Measurements from ENCODE around the gene EP400.
"Not testable (repeated sequence)": the region's sequence is repeated elsewhere in the genome, so short reads cannot be mapped to it uniquely, and the experiment has no call there.

The EP400 gene

DNA sequence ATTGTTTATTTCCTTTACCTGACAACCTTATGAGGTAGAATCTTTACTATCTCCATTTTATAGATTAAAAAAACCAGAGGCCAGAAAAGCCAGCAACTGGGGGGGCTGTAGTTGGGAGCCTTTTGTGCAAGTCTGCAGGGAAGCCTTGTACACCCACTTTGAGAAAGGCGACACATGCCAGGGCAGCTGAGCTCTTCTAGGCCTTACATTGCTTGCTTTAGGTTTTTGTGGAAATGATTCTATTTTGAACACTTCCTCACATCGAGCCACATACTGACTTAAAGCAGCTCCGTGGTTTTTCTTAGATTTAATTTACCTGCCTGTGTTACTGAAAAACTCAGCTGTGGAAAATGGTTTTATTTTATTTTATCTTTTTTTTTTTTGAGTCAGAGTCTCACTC lies 34.6 kb downstream of the EP400 start:
- in situ Hi-C loops (cut with HindIII; ENCODE audit: low sequenced_read_pairs), result no loop called here

DNA sequence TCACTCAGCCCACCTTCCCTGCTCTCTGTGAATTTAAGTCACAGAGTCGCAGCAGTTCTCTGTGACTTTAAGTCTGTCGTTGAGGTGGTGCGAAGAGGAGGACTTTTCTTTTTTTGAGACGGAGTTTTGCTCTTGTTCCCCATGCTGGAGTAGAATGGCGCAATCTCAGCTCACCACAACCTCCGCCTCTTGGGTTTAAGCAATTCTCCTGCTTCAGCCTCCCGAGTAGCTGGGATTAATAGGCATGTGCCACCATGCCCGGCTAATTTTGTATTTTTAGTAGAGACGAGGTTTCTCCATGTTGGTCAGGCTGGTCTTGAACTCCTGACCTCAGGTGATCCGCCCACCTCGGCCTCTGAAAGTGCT lies 35.8 kb downstream of the EP400 start:
- in situ Hi-C loops (cut with HindIII; ENCODE audit: low sequenced_read_pairs), result not testable (repeated sequence)

GRCh38 chr12:131986361-131986760 lies 36.6 kb downstream of the EP400 start:
- in situ Hi-C loops (cut with HindIII; ENCODE audit: low sequenced_read_pairs), result no loop called here

- in situ Hi-C loops (cut with HindIII; ENCODE audit: low sequenced_read_pairs), result no loop called here
These were observed 37.2 kb downstream of the EP400 start for GRCh38 chr12:131986910-131987309.

DNA sequence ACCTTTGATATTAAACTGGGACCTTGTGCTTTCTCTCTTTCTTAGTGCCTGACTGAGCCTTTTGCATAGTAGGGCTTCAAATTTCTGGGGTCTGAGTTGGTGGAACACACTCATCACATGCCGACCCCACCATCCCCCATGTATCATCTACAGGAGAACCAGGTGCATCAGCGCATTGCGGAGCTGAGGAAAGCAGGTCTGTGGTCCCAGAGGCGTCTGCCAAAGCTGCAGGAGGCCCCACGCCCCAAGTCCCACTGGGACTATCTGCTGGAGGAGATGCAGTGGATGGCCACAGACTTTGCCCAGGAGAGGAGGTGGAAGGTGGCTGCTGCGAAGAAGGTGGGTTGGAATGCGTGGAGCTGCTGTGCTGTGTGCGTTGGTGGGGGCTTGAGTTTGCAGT lies 37.8 kb downstream of the EP400 start:
- in situ Hi-C loops (cut with HindIII; ENCODE audit: low sequenced_read_pairs), result no loop called here

DNA sequence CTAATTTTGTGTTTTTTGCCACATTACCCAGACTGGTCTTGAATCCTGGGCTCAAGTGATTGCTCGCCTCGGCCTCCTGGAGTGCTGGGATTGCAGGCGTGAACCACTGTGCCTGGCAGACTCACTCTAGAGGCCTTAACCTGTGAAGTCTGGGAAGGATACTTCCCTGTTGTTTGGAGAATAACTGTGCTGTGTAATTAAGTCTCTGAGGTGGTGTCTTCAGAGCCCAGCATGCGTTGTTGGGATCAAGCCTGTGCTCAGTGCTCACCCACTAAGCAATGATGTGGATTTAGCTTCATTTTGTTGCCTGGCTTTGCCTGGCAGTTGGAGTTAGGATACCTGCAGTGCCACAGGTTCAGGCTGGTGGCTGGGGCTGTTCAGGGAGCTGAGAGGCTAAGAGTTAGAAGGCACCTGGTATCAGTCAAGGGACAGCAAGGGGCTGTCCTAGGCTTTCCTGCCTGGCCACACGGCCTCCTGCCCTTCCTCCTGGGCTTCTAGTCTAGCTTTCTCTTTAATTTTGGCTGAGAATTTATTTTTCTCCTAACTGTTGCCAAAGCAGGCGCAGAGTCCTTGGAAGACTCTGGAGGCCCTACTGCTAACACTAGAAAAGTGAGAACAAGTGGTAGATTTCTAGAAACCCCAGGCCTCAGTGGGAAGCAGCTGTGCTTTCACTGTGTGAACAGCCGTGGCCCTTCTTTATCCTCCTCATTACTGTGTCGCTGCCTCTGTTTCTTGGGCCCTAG lies 38.5 kb downstream of the EP400 start:
- in situ Hi-C loops (cut with HindIII; ENCODE audit: low sequenced_read_pairs), result no loop called here

GRCh38 chr12:131989021-131989420 lies 39.3 kb downstream of the EP400 start:
- in situ Hi-C loops (cut with HindIII; ENCODE audit: low sequenced_read_pairs), result no loop called here

- in situ Hi-C loops (cut with HindIII; ENCODE audit: low sequenced_read_pairs), result no loop called here
These were observed 40.6 kb downstream of the EP400 start for GRCh38 chr12:131990066-131990979.

DNA sequence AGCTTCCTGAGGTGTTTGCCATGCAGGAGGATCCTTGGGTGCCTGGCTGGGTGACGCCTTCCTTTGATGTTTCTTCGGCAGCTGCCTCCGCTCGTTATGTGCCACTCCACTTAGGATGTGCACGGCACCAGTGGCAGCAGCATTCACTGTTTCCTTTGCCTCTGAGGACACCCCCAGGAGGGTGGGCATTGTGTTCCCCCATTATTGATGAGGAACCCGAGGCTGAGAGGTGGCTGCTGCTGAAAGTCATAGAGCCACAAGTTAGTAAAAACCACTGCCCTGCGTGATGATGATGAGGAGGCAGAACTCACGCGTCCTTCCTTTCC lies 41.2 kb downstream of the EP400 start:
- in situ Hi-C loops (cut with HindIII; ENCODE audit: low sequenced_read_pairs), result no loop called here

- in situ Hi-C loops (cut with HindIII; ENCODE audit: low sequenced_read_pairs), result no loop called here
These were observed 42.2 kb downstream of the EP400 start for GRCh38 chr12:131991816-131992430.

DNA sequence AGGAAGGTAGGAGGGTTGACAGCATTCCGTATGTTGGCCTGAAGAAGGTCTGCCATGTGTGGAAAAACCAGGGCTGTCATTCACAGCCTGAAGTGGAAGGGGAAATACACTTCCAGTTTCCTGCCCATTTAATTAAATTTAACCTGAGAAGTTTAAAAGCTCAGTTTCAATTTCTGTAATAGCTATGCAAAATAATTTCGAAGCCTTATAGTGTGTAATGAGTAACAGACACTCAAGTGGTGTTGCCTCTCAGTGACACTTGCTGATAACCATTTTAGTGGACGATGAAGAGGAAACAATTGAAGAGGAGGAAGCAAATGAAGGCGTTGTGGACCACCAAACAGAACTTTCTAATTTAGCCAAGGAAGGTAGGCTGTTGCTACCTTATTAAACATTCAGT lies 44.8 kb downstream of the EP400 start:
- in situ Hi-C loops (cut with HindIII; ENCODE audit: low sequenced_read_pairs), result no loop called here

DNA sequence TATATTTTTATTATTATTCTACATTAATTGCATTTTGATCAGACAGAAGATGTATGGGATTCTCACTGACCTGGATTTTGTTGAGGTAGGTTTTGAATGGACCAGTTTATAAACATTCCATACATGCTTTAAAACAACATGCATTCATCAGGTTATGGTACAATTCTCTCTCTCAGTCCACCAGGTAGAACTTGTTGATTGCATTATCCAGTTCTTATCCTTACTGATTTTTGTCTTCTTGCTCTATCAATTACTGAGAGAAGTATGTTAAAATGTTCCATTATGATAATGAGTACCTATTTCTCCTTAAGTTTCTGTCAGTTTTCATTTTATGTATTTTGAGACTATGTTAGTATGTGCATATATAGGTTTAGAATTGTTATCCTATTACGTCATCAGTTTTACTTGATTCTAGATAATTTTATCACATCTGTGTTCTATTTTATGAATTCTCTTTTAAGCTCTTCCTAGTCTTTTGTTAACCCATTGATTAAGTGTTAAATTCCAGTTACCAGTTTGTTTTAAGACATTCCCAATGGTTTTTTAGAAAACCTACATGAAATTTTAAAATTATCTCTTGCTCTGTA lies 50.6 kb downstream of the EP400 start:
- in situ Hi-C loops (cut with HindIII; ENCODE audit: low sequenced_read_pairs), result loop anchor here (25.0 kb wide), 2 partner anchors 138 to 388 kb away; no protein-coding TSS in a partner anchor

DNA sequence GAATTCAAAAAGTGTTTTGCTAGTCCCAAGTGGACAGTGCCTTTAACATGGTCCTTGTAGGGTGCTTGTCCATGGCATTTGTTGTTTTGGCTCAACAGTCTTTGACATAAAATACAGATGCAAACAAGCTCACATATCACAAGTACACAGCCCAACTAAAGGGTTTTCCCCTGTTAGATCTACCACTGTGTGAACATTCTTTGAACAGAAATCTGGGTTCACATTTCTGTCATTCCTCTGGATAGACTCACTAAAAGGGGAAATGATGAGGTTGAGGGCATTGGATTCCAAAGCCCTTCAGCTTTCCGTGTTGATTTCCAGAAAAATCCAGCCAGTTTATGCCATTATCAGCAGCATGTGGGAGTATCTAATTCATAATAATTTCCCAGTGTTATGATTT lies 54.1 kb downstream of the EP400 start:
- in situ Hi-C loops (cut with HindIII; ENCODE audit: low sequenced_read_pairs), result loop anchor here (25.0 kb wide), 2 partner anchors 142 to 392 kb away; no protein-coding TSS in a partner anchor

DNA sequence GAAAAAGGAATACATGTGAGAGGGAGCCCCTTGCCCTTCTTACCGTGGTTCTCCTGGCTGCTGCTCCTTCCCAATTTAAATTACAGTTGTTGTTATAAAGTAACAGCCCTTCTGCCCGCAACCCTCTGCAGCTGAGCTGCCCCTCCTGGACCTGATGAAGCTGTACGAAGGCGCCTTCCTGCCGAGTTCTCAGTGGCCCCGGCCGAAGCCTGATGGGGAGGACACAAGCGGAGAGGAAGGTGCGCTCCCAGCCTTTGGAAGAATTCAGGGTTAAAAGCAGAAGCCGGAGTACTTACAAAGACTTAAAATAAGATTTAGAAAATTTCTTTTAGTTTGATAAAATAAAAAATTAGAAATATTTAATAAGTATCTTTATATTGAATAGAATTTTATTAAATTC lies 55.2 kb downstream of the EP400 start:
- in situ Hi-C loops (cut with HindIII; ENCODE audit: low sequenced_read_pairs), result loop anchor here (25.0 kb wide), 2 partner anchors 143 to 393 kb away; no protein-coding TSS in a partner anchor

GRCh38 chr12:132006056-132006680 lies 56.4 kb downstream of the EP400 start:
- in situ Hi-C loops (cut with HindIII; ENCODE audit: low sequenced_read_pairs), result loop anchor here (25.0 kb wide), 2 partner anchors 144 to 394 kb away; no protein-coding TSS in a partner anchor

DNA sequence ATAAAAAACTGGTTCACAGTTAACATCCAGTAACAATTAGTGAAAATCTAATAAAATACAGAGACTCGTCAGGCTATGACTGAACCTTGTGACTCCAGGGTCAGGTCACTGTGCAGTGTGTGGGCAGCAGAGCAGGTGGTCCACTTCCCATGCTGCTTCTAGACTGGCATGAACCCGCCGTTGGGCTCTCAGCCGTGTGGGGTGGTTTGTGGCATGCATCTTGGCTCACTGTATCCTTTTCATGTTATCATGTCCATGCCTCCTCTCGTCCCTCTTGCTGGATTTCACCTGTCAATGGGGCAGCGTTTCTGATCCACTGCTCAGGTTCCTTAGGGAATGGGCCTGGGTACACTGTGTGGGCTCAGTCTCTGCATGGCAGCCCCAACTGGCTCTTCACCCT lies 57.3 kb downstream of the EP400 start:
- in situ Hi-C loops (cut with HindIII; ENCODE audit: low sequenced_read_pairs), result loop anchor here (25.0 kb wide), 2 partner anchors 145 to 395 kb away; no protein-coding TSS in a partner anchor

DNA sequence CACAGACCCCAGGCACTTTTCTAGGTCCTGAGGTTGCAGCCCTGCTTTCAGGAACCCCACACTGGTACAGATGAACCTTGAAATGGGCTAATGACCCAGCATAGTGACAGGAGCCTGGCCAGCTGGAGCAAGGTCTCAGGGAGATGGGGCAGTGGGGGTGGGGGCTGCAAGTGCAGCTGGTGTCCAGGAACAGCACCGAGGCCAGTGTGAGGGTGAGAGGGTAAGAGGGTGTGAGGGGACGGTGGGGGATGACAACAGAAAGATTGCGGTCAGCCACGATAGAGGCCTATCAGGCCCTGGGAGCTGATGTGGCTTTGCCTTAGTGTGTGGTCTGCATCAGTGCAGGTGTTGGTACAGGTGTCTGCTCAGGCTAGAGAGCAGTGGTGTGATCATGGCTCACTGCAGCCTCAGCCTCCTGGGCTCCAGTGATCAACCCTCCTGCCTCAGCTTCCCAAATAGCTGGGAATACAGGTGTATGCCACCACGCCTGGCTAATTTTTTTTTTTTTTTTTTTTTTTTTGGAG lies 59.7 kb downstream of the EP400 start:
- in situ Hi-C loops (cut with HindIII; ENCODE audit: low sequenced_read_pairs), result loop anchor here (25.0 kb wide), 2 partner anchors 147 to 397 kb away; no protein-coding TSS in a partner anchor

DNA sequence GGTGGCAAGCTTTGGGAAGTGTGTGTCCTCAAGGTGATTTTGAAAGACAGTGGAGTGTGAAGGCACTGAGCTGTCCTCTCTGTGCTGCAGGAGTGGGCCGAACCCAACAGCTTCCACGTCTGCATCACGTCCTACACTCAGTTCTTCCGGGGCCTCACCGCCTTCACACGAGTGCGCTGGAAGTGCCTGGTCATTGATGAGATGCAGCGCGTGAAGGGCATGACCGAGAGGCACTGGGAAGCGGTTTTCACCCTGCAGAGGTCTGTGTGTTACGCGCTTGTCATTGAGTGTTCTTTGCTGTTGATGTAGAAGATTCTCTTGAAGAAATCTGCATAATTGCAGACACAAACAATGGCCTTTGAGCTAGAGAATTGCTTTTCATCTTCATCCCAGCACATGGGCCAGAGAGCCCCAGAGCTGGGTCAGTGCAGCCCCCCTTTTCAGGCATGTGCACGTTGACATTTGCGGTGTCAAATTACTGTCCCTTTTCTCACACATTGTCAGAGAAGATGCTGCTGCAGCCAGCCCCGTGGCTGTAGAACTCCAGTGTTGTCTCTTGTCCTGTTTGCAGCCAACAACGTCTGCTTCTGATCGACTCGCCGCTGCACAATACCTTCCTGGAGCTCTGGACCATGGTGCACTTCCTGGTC lies 63.3 kb downstream of the EP400 start:
- in situ Hi-C loops (cut with HindIII; ENCODE audit: low sequenced_read_pairs), result loop anchor here (25.0 kb wide), 2 partner anchors 151 to 401 kb away; no protein-coding TSS in a partner anchor

DNA sequence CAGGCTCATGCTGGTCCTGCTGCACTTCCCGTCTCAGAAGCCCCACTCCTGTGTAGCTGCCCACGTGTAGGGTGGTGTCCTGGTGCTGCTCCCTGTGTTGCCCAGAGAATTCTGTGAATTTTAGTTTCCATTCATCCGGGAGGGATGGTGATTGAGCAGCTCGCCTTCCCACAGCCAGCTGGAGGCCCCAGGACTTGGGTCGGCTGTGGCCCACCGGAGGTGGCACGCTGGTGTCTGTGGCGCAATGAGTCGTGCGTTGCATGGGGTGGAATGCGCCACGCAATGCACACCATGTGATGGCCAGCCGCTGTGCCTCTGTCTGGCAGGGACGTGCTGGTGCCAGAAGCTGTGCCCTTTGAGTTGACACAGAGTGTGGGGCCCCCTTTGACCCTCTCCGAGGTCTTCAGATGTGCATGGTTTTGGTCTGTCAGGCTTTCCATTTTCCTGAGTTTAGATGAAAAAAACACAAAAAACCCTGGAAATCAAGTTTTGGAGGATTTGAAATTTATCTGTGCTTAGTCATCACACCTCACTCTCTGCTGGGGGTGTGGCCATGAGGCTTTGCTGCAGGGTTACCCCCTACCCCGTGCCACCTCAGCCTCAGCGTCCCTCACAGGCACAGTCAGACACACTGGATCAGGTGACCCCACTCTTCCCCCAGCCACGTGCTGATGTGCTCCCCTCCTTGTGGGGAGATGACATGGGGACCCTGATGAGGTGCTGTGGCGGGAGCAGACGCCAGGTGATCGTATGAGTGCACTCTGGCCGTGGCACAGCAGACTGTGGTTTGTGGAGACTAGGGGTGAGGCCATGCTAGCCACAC lies 64.6 kb downstream of the EP400 start:
- in situ Hi-C loops (cut with HindIII; ENCODE audit: low sequenced_read_pairs), result loop anchor here (25.0 kb wide), 2 partner anchors 152 to 402 kb away; no protein-coding TSS in a partner anchor
